HG03159 (cell line): ENCODE results near the gene ELFN2.

ENCODE experiments used
- ATAC-seq: cut with Tn5 transposase; IDR thresholded peaks from one replicate; pipeline ENCODE4 v1.9.1; 2021; ENCODE audit warnings: mild to moderate bottlenecking, moderate library complexity; ENCODE audit not compliant: unreplicated experiment

ELFN2 gene

DNA sequence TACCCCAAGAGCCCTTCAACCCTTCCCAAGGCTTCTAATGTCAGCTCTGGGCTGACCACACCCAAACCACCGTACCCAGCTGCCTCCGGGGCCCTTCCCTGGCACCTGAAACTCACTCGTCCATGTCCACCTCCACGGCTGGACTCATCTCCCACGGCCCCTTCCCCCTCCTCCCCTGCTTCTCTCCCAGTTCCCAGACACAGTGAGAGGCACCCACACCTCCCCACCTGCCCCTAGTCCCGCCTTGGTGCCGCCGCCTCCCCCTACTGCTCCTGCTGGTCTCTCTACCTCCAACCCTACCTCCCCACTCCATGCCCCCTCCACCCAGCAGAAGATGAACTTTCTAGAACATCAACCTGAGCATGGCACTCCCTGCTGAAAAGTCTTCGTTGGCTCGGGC, 39.5 kb downstream of the ELFN2 start:
- no peak for ATAC-seq

DNA sequence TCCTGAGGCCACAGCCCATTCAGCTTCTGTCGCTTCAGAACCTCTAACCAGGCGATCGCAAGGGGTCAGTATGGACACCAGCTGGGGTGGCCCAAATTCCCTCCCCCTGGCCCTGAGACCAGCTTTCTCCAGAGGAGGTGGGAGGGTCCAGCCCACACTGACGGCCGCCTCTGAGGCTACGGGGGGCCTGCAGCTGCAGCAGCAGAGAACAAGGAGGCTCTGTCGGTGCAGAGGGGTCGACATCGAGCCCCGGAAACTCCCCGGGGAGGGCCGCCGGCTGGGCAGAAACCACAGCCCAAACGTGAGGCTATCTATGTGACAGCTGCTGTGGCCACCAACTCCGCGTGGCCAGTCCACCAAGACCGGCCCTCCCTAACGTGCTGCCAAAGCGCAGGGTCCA, 40.8 kb downstream of the ELFN2 start:
- no peak for ATAC-seq

DNA sequence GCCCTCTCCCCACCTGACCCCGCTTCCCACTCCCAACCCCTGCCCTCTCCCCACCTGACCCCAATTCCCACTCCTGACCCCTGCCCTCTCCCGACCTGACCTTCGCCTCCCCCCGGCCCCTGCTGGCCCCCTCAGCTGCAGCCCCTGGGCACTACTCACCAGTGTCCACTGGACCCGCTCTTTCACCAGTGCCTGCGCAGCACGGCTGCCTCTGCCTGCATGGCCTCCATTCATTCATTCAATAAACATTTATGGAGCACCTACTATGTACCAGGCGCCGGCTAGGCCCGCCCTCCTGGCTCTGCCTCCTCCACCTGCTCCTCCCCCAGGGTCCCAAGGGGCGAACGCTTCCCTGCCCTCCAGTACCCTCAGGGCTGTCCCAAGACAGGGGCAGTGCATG, 42.6 kb downstream of the ELFN2 start:
- no peak for ATAC-seq

DNA sequence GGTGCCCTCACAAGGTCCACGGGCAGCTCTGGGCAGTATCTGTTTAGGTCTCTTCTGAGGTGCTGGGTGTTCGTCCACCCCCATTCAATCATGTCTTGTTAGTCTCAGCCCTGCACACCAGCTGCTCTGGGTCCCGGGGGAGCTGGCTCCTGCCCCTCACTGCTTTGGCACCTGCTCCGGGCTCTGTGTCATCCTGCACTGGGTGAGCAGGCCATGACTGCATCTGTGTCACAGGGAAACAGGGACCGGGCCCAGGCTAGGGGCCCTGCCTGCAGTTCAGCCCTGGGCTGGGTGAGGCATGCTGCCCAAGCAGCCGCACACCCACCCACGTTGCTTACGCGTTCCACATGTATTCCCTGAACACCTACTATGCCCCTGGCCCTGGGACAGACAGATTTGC, 43.9 kb downstream of the ELFN2 start:
- no peak for ATAC-seq

DNA sequence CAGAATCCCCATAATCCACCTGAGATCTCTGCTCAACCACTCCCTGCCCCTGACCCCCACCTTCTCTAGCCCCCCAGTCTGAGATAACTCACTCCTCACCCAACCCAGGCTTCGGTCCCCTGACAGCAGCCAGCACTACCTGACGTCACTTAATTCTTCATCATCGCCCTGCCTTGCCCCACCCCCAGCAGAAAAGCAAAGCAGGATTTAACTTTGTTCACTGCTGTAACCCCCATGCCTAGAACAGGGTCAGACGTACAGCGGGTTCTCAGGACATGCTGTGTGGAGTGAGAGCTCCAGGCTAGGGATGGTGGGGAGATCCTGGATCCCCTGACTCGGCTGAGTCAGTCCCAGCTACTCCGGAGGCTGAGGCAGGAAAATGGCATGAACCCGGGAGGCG, 45.8 kb downstream of the ELFN2 start:
- ATAC-seq, result no peak

DNA sequence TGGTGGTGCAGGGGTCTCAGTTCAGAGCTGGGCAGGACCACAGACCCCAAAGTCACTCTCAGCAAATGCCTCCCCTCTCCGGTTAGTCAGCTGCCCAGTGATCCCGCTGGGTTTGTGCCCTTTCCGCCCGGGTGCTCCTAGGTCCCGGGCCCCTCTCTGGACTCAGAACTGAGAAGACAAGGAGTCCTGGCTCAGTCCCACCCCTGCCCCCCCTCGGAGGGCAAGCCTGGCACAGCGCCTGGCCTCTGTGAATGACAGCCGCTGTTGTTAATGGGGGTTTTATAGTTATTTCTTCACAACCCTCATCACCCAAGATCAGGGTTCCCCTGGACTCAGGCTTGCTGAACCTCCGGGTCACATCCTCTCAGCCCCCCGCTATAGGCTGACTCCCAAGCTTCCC, 47.6 kb downstream of the ELFN2 start:
- ATAC-seq, result no peak

DNA sequence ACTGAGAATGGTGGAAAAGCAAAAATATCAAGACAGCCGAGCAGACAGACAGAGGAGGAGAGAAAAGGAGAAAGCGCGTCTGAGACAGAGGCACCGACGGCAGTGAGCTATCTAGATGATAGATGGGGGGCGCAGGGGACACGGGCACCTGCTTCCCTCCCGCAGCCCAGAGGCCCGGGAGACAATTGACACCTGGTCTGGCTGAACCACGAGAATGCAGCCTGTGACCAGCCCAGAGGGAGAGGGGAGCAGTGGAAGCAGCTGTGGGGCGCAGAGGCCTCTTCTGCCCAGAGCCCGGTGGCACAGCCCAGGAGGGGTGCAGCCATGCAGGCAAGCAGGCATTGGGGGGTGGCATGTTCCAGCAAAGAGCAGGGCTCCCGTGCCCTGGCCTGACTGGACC, 48.2 kb downstream of the ELFN2 start:
- no peak for ATAC-seq

DNA sequence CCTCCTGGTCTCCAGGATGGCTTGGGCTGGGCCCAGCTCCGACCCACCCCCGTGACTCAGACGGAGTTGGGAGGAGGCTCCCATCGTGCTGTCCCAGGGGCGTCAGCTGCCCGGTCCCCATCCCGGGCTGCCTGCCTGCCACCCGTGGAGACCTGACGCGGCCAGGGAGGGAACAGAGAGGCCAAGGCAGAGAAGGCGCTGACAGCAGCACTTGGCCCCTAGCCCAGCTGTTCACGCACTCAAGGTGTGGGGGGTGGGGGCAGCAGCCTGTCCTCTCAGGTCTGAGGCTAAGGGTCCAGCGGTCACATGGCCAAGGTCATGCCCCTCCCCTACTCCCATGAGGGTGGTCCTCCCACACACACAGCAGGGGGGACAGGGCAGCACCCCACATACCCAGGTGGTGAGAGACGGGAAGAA, 48.6 kb downstream of the ELFN2 start:
- ATAC-seq, result no peak

DNA sequence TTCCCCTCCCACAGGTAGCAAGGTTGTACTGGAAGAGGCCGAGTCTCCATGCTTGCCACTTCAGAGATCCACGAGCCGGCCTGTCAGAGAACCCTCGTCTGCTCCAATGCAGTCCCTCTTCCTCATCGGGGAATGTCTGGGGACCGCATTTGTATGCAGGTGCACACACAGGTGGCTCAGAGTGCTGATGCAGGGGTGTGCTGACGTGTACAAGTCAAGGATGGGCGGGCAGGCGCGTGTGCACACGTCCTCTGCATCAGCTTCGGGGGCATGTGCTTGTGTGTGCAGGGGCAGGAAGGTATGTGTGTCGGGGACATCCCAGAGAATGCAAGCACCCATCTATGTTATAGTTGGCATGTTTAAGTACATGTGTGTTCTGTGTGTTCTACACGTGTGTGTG, 49.4 kb downstream of the ELFN2 start:
- no peak for ATAC-seq

DNA sequence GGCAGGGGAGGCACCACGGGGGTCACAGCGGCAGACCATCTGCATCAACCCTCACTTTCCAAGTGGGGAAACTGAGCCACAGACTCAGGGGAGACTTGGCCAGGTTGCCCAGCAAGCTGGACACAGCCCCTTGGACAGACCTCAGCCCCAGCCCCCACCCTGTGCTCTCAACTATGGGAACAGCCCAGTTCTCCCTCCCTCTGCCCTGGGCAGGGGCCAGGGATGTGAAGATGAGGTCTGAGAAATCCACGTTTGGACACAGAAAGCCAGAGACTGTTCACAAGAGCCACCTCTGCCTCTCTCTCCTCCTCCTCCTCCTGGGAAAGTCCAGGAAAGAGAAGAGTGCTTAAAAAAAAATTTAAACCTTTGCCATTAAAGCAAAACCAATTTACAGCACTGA, 50.1 kb downstream of the ELFN2 start:
- ATAC-seq, result no peak

DNA sequence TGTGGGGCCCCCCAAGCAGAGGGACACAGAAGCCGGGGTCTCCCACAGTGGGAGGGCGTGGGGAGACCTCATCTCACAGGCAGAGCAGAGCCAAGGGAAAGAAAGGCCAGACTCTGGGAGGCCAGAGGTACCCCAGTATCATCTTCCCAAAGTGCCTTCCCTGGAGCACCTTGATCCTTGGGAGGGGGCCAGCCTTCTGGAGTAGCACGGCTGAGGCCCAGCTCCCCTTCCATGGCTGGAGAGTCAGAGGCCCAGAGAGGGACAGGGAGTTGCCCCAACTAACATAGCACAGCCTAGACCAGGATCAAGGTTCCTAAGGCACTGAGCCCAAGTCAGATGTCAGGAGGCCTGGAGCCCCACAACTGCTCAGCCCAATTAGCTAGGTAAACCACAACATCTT, 50.6 kb downstream of the ELFN2 start:
- ATAC-seq, result no peak

DNA sequence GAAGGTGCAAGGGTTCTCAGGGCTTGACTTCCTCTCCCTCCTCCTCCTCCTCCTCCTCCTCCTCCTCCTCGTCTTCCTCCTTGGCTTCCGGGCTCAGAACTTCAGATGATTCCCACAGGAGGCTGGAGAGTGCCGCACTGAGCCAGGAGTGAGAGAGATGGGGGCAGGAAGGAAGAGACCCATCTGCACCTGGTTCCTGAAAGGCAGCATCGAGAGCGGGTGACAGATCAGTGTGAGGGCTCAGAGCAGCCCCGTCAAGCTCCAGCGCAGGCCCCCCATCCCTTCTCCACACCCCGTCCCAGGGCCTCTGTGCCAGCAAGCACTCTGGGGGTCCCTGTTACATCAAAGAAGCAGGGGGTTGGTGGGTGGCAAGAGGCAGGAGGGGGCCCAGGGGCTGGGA, 51.5 kb downstream of the ELFN2 start:
- ATAC-seq, result no peak

DNA sequence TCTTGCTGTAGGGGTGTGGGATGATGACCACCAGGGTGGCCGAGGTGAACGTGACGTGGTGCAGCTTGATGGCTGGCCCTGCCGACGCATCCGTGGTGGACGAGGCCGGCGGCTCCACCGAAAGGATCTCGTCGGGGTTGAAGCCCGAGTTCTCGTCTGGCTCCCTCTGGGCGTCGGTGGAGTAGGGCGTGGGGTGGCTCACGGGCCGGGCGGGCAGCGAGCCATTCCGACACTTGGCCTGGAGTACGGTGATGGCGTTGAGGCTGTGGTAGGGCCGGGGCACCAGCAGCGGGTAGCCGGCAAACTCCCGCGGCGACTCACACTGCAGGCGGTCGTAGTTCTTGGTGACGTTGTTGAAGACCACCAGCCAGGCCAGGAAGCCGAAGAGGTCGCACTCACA, 52.7 kb downstream of the ELFN2 start:
- ATAC-seq, result no peak

DNA sequence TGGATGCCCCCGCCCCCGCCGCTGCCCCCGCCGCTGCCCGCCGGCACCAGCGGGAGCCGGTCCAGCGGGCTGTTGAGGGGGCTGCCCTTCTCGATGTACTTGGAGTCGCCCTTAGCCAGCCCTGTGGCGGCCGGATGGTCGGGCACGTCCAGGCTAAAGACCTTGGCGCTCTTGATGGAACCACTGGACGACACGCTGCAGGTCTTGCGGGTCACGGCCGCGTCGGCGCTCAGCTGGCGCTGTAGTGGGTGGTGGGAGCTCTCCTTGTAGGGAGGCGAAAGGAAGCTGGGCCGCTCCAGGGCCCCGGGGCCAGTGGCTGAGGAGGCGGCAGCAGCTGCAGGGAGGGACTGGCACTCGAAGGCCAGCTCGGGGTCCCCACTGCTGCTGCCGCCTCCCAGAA, 53.8 kb downstream of the ELFN2 start:
- ATAC-seq, result no peak

DNA sequence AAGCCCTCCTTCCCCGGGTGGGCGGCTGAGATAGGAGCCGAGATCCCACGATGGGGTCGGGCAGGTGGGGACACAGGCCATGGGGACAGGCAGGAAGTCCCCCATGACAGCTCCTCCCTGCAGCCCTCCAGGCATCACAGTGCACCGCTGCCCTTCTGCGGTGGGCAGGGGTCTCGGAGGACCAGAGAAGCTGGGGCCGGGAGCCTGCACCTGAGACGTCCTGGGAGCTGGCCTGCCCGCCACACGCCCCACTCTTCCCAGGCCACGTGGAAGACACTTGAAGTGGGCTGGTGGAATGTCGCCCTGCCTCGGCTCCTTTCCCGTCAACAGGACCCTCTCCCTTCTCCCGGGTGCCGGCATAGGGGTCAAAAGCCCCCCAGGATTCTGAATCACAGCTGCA, 55.4 kb downstream of the ELFN2 start:
- ATAC-seq, result no peak

DNA sequence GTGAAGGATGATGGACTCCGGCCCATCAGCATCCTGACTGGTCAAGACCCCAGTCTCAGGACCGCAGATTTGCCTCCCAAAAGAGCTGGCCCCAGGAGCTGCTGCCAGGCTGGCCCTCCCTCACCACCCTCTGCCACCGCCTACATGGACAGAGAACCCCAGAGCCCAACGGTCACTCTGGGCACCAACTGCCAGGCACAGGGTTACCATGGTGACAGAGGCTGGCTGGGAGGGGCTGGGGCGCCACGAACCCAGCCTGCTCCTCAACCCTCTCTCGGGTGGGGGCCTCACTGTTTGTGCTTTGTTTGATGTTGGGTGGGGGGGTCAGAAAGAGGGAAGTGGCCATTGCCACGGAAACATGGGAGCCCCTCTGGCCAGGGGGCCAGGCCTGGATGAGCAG, 55.8 kb downstream of the ELFN2 start:
- no peak for ATAC-seq

DNA sequence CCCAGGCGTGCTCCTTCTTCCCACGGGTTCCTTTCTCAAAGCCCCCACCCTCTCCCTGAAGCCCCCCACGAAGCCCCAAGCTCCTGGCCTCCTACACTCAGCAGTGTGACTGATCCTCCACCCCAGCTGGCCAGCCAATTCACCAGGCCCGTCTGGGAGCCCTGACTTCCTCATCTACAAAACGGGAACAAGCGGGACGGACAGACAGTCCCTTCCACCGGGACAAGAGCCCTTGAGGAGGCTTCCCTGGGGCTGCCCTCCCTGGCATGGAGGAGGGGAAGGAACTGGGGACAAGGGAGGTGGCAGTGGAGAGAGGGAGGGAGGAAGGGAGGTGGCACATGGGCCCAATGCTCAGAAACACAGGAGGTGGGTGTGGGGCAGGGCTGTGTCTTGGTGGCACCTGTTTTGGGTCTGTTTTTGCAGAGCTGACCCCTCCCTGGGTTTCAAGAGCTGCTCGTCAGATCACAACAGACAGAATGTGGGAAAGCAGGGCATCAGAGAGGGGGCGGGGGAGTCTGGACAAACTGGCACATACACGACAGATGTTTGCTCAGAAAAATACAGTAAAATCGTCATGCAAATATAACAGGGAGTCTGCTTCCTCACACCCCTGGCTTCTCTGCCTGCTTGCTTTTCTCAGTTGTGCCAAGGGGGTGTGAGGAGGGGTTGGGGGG, 56.8 kb downstream of the ELFN2 start:
- ATAC-seq, result no peak

DNA sequence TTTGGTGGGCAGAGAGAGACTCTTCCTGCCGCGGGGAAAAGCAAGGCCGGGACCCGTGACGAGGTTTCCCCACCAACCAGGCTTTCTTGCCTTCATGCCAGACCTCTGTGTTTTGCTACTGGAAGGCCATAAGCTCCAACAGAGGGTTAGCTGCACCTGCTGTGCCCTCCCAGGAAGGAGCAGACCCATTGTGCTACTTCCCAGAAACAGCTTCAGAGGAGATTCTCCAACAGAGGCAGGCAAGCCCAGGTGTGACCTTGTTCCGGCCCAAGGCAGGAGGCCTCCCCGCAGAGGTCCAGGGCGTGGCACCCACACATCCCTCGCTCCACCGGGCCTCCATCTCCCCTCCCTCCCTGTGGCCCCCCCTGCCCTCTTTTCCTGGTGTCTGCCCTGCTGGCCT, 57.8 kb downstream of the ELFN2 start:
- ATAC-seq, result no peak

DNA sequence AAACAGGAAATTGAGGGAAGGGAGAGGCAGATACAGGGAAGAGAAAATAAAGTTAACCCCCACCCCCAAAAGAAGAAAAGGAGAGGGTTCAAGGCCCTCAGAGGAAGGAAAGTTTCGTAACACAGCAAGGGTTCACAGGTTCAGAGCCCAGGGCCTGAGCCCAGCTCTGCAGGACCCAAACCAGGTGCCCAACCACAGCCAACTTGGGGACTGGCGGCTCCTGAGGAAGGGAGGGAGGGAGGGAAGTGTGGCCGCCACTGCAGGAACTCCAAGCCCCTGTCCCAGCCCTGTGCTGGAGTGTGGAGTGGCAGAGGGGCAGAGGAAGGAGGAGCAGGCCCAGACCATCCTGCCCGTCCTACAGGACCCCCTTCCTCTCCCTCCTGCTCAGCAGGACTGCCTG, 59.2 kb downstream of the ELFN2 start:
- ATAC-seq, result no peak

DNA sequence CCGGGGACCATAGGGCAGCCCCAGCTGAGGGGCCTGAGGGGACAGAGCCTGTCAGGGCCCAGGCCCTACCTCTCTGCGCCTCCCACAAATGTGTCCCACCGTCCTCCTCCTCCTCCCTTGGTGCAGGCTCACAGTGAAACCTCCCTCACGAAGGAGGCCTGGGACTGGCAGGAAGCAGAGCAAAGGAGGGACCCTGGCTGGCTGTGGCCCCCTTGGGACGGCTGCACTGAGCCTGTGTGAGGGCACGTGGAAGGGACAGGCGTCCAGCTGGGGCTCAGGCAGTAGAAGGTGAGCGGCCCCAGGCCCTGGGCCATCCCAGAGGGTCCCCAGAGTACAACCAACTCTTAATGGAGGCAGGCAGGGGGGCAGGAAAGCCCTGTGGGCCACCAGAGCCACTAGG, 60.7 kb downstream of the ELFN2 start:
- no peak for ATAC-seq

DNA sequence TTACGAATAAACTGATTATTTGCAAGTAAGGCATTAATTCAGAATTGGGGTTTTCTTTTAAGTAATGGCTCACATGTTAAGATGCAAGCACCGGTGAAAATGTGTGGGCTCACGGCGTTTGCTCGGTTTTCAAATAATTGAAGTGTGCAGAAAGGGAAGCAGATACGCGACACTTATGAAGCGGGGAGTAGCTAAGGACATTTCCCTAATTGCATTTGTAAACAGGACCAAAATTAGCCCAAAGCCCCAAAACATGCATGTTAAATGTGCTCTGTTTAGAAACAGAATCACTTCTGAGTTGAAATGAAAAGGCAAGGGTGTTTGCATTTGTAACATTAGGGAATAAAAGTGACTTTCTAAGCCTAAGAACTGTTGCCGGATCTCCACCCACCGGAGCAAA, 61.3 kb downstream of the ELFN2 start:
- no peak for ATAC-seq

DNA sequence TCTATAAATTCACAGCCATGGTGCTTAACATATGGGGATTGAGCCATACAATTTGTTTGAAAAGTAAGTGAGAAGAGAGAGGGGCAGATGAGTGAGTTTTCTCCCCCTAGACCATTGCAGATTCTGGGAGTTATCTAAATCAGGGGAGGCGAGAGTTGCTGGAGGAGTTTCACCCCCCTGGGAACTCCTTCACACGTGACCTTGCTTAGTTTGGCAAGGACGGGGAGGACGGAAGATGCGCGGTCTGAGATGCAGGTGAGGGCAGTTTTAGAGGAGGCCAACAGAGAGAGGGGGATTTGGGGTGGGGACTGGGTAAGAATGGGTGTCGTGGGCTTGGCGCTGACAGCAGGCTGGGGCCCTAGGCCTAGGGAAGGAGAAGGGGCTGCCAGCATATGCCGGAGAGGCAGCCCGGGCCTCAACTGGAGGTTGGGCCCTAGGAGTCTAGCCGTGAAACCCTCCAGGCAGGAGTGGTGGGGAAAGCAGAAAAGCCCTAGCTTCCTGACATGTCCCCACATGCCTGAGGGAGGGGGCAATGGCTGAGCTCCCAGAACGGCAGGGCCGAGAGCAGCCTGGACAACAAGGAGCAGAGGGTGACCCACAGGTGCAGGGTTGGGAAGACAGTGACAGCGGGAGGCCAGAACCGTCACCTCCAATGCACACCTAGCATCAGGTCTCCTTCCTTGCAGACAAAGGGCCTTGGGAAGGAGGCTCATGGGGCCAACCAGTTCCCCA, 63.9 kb downstream of the ELFN2 start:
- ATAC-seq, result no peak

DNA sequence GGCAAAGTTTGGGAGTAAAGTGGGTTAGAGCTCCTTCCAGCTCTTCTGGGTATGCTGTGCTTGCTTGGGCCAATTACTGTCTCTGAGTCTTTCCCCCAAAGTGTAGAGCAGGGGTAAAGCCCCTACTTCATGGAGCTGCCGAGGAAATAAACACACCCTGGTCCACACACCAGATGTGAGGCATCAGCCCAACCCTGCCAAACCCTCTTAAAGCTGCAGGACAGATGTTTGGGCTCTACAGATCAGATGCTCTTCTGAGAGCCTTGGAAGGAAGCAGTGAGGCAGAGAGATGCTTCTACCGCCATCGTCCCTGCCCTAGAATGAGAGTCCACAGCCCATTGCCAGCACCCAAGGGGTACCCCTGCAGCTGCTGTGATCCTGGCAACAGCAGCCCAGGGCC, 64.7 kb downstream of the ELFN2 start:
- ATAC-seq, result no peak
